ENCODE data around the gene MALAT1. TPM values are rescaled to one million over a fixed set of nuclear protein-coding genes. Genes with fewer than 3 reads are reported as not detected.

The MALAT1 gene
- total and polyA plus RNA-seq, 2 of the 13 experiments (the other 11 are each of a cell fraction or from before 2014, with no cell fraction given), result 143 to 1,237 TPM

DNA sequence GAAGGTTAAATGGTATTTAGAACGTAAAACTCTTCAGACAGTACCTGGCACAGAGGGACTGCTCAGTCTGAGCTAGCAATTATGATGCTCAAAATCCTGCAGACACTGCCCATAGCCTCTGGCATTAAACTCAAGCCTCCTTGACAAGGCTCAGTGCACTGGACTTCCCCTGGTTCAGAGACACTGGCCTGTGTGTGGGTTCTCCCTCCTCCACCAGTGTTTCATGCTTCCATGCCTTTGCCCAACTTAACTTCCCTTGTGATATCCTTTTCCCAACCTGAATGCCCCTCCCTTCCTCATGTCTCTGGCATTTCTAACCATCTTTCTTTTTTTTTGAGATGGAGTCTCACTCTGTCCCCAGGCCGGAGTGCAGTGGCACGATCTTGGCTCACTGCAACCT, 50.3 kb downstream of the MALAT1 start:
- in situ Hi-C loops (cut with HindIII; ENCODE audit: extremely low pct_ligation_motif_present, low pct_unique_long_range_greater_than_20kb) (no loop called here), intact Hi-C loops (cut with micrococcal nuclease; ENCODE audit: unreplicated experiment) (no loop called here)
- WGBS (ENCODE audit: low lambda C conversion rate), result 91% methylated on average over 3 of the region's 3 CpGs
- H2AFZ ChIP-seq (ENCODE audit: low read length), result no peak overlapping the region
- DNase-seq (ENCODE audit: low spot score) (no peak), ATAC-seq (no peak), FAIRE-seq (no peak)
- H3K9ac ChIP-seq (ENCODE audit: insufficient read depth, low read depth, low read length), result no peak overlapping the region
- no TSS peak for BruUV-seq (replicated peaks)
- H3K27me3 ChIP-seq (ENCODE audit: control insufficient read depth in 1 of 2, insufficient read depth in 2 of 2, low read length in 2 of 2), result no peaks in the 10 kb centered on the region
- no peak overlapping the region for H3K4me3 ChIP-seq (replicated peaks in 1 of 3; ENCODE audit: insufficient read depth in 1 of 3, low read depth in 2 of 3, low read length in 3 of 3)
- TF ChIP-seq, protein P1, sequence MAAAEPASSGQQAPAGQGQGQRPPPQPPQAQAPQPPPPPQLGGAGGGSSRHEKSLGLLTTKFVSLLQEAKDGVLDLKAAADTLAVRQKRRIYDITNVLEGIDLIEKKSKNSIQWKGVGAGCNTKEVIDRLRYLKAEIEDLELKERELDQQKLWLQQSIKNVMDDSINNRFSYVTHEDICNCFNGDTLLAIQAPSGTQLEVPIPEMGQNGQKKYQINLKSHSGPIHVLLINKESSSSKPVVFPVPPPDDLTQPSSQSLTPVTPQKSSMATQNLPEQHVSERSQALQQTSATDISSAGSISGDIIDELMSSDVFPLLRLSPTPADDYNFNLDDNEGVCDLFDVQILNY (CRISPR knock-in tag; conservative IDR thresholded peaks at IDR 0.05), result no peak
- TF ChIP-seq IKZF4 (CRISPR knock-in tag; IDR thresholded peaks at IDR 0.05; ENCODE audit: borderline replicate concordance, low read depth, not compliant biosample characterization) (no peak), ZNF10 (CRISPR knock-in tag; IDR thresholded peaks at IDR 0.05; ENCODE audit: borderline replicate concordance, low read depth) (no peak), FLYWCH1 (CRISPR knock-in tag; IDR thresholded peaks at IDR 0.05) (no peak), ZEB1 (IDR thresholded peaks at IDR 0.05; ENCODE audit: insufficient replicate concordance, low read depth) (no peak), FOXP1 (IDR thresholded peaks at IDR 0.05) (no peak), FOXP1 (CRISPR knock-in tag; IDR thresholded peaks at IDR 0.05) (no peak), FOXC1 (CRISPR knock-in tag; IDR thresholded peaks at IDR 0.05; ENCODE audit: borderline replicate concordance) (no peak), SRSF4 (IDR thresholded peaks at IDR 0.05; ENCODE audit: low read depth, low read length, poor library complexity, severe bottlenecking) (no peak), TSC22D2 (CRISPR knock-in tag; IDR thresholded peaks at IDR 0.05; ENCODE audit: borderline replicate concordance) (no peak)
- TF ChIP-seq, protein P2, sequence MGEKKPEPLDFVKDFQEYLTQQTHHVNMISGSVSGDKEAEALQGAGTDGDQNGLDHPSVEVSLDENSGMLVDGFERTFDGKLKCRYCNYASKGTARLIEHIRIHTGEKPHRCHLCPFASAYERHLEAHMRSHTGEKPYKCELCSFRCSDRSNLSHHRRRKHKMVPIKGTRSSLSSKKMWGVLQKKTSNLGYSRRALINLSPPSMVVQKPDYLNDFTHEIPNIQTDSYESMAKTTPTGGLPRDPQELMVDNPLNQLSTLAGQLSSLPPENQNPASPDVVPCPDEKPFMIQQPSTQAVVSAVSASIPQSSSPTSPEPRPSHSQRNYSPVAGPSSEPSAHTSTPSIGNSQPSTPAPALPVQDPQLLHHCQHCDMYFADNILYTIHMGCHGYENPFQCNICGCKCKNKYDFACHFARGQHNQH (CRISPR knock-in tag; IDR thresholded peaks at IDR 0.05), result no peak
- TF ChIP-seq, protein P3, sequence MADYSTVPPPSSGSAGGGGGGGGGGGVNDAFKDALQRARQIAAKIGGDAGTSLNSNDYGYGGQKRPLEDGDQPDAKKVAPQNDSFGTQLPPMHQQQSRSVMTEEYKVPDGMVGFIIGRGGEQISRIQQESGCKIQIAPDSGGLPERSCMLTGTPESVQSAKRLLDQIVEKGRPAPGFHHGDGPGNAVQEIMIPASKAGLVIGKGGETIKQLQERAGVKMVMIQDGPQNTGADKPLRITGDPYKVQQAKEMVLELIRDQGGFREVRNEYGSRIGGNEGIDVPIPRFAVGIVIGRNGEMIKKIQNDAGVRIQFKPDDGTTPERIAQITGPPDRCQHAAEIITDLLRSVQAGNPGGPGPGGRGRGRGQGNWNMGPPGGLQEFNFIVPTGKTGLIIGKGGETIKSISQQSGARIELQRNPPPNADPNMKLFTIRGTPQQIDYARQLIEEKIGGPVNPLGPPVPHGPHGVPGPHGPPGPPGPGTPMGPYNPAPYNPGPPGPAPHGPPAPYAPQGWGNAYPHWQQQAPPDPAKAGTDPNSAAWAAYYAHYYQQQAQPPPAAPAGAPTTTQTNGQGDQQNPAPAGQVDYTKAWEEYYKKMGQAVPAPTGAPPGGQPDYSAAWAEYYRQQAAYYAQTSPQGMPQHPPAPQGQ (CRISPR knock-in tag; IDR thresholded peaks at IDR 0.05; ENCODE audit: borderline replicate concordance), result no peak
- TF ChIP-seq, protein P4, sequence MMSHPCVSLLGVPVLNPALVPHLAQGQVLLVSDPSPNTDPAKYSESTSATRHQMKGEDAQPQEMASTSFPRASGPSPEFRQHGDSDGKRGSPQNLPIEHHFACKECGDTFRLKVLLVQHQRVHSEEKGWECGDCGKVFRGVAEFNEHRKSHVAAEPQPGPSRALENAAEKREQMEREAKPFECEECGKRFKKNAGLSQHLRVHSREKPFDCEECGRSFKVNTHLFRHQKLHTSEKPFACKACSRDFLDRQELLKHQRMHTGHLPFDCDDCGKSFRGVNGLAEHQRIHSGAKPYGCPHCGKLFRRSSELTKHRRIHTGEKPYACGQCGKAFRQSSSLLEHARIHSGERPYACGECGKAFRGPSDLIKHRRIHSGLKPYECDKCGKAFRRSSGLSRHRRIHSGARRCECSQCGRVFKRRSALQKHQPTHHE (CRISPR knock-in tag; IDR thresholded peaks at IDR 0.05; ENCODE audit: borderline replicate concordance), result no peak
- TF ChIP-seq, protein P5, sequence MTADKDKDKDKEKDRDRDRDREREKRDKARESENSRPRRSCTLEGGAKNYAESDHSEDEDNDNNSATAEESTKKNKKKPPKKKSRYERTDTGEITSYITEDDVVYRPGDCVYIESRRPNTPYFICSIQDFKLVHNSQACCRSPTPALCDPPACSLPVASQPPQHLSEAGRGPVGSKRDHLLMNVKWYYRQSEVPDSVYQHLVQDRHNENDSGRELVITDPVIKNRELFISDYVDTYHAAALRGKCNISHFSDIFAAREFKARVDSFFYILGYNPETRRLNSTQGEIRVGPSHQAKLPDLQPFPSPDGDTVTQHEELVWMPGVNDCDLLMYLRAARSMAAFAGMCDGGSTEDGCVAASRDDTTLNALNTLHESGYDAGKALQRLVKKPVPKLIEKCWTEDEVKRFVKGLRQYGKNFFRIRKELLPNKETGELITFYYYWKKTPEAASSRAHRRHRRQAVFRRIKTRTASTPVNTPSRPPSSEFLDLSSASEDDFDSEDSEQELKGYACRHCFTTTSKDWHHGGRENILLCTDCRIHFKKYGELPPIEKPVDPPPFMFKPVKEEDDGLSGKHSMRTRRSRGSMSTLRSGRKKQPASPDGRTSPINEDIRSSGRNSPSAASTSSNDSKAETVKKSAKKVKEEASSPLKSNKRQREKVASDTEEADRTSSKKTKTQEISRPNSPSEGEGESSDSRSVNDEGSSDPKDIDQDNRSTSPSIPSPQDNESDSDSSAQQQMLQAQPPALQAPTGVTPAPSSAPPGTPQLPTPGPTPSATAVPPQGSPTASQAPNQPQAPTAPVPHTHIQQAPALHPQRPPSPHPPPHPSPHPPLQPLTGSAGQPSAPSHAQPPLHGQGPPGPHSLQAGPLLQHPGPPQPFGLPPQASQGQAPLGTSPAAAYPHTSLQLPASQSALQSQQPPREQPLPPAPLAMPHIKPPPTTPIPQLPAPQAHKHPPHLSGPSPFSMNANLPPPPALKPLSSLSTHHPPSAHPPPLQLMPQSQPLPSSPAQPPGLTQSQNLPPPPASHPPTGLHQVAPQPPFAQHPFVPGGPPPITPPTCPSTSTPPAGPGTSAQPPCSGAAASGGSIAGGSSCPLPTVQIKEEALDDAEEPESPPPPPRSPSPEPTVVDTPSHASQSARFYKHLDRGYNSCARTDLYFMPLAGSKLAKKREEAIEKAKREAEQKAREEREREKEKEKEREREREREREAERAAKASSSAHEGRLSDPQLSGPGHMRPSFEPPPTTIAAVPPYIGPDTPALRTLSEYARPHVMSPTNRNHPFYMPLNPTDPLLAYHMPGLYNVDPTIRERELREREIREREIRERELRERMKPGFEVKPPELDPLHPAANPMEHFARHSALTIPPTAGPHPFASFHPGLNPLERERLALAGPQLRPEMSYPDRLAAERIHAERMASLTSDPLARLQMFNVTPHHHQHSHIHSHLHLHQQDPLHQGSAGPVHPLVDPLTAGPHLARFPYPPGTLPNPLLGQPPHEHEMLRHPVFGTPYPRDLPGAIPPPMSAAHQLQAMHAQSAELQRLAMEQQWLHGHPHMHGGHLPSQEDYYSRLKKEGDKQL (CRISPR knock-in tag; IDR thresholded peaks at IDR 0.05; ENCODE audit: low read depth), result no peak
- no peak overlapping the region for H3K4me2 ChIP-seq (ENCODE audit: low read depth, low read length)
- POLR2A ChIA-PET, result interaction anchor here (0.5 kb wide), 1 partner anchor 17 kb away, joined by 3 read pairs; no protein-coding TSS in a partner anchor
- H4K20me1 ChIP-seq (ENCODE audit: insufficient read depth, low read length), result peaks cover 7% of the 10 kb centered on the region; the same call in 1 of the 2 replicates
- no peak overlapping the region for H3K27ac ChIP-seq (ENCODE audit: extremely low read length, insufficient read depth, low read length)
- peaks cover 42% of the 10 kb centered on the region for H3K4me1 ChIP-seq (ENCODE audit: insufficient read depth, low read length)
- peaks cover 4 to 11% of the 10 kb centered on the region in 2 experiments; a peak in 2 of 5 replicates for H3K36me3 ChIP-seq (replicated peaks in 1 of 2; ENCODE audit: control insufficient read depth in 1 of 2, insufficient read depth in 2 of 2, low read length in 2 of 2)
- no peaks in the 10 kb centered on the region for H3K79me2 ChIP-seq (ENCODE audit: insufficient read depth, low read length)
- CTCF ChIA-PET (ENCODE audit: low intra/inter-chr PET ratio, low total read pairs), result no interaction called here
- H3K9me3 ChIP-seq (ENCODE audit: low read length), result no peaks in the 10 kb centered on the region

All from HepG2 (cell line).